VCaP (cell line): Measurements from ENCODE around the gene MCM10.
"Not testable (repeated sequence)": the region's sequence is repeated elsewhere in the genome, so short reads cannot be mapped to it uniquely, and the experiment has no call there.

Experiments used
- H3K27ac ChIP-seq: fragments of 450-650 bp; 2 replicates; pipeline ENCODE4 v1.5.1; 2017
- CTCF ChIP-seq: fragments of 450-650 bp; conservative IDR thresholded peaks from 2 replicates; pipeline ENCODE4 v1.5.1; 2017; ENCODE audit warnings: mild to moderate bottlenecking, moderate library complexity

MCM10 gene

GRCh38 chr10:13231190-13231589 is 69.8 kb downstream of the MCM10 start:
- H3K27ac ChIP-seq, result no peak overlapping the region
- TF ChIP-seq CTCF, result no peak

- no peak for TF ChIP-seq CTCF
- H3K27ac ChIP-seq, result no peak overlapping the region
Observed at GRCh38 chr10:13231808-13232207, 70.5 kb downstream of the MCM10 start.

GRCh38 chr10:13233358-13233757 is 72.0 kb downstream of the MCM10 start:
- H3K27ac ChIP-seq, result no peak overlapping the region
- no peak for TF ChIP-seq CTCF

- TF ChIP-seq CTCF, result no peak
- no peak within 1 kb of the TSS for H3K27ac ChIP-seq
Observed at GRCh38 chr10:13234172-13234571, 72.8 kb downstream of the MCM10 start, which contains the start of gene UCMA. TSS of gene UCMA (minus strand) at chr10:13234374. CDS start at chr10:13234258, 116 bp downstream.

- H3K27ac ChIP-seq, result not testable (repeated sequence)
Observed at GRCh38 chr10:13234736-13235135, 73.4 kb downstream of the MCM10 start.

GRCh38 chr10:13236638-13237037 is 75.3 kb downstream of the MCM10 start:
- H3K27ac ChIP-seq, result no peak overlapping the region
- no peak for TF ChIP-seq CTCF

- no peak for TF ChIP-seq CTCF
- no peak overlapping the region for H3K27ac ChIP-seq
Observed at GRCh38 chr10:13238271-13239077, 77.1 kb downstream of the MCM10 start.

GRCh38 chr10:13239923-13240322 is 78.6 kb downstream of the MCM10 start:
- no peak for TF ChIP-seq CTCF
- no peak overlapping the region for H3K27ac ChIP-seq
